ENCODE data around the gene TRPV4. TPM values are rescaled to one million over a fixed set of nuclear protein-coding genes. Genes with fewer than 3 reads are reported as not detected.

Gene TRPV4
- total RNA-seq, 1 donor = 0.43 TPM

GRCh38 chr12:109737126-109737525 is 96.1 kb downstream of the TRPV4 start:
- no peak overlapping the region for H3K4me3 ChIP-seq (ENCODE audit: low read depth, low read length)
- TF ChIP-seq, protein P1, sequence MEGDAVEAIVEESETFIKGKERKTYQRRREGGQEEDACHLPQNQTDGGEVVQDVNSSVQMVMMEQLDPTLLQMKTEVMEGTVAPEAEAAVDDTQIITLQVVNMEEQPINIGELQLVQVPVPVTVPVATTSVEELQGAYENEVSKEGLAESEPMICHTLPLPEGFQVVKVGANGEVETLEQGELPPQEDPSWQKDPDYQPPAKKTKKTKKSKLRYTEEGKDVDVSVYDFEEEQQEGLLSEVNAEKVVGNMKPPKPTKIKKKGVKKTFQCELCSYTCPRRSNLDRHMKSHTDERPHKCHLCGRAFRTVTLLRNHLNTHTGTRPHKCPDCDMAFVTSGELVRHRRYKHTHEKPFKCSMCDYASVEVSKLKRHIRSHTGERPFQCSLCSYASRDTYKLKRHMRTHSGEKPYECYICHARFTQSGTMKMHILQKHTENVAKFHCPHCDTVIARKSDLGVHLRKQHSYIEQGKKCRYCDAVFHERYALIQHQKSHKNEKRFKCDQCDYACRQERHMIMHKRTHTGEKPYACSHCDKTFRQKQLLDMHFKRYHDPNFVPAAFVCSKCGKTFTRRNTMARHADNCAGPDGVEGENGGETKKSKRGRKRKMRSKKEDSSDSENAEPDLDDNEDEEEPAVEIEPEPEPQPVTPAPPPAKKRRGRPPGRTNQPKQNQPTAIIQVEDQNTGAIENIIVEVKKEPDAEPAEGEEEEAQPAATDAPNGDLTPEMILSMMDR (IDR thresholded peaks at IDR 0.05; ENCODE audit: insufficient read depth, low read depth, low read length) = no peak
- DNase-seq (ENCODE audit: low read depth) = no peak

DNA sequence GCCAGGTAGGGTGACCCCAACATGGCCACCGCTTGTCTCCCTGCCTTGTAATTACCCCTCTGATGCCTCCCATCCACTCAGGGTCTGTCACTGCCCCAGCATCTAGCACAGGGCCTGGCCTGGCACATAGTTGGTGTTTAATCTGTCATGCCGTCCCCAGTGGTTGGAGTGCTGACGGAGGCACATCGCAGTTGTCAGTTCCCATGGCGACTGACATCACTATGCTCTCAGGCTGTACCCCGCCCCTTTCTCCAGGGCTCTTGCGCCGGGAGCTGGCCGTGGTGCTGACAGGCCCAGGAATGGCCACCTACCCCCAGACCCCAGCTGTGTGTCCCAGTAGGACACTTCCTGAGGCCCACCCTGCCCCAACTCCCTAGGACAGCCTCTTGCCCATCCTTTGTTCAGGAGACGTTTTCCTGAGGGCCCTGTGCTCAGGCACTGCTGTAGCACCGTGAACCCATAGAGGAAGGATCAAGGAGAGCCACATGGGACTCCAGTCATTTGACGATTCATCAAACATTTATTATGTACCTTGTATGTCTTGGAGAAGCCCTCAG is 96.6 kb downstream of the TRPV4 start:
- peak; percentile 35 for DNase-seq (ENCODE audit: low read depth)
- TF ChIP-seq, protein P1 (IDR thresholded peaks at IDR 0.05; ENCODE audit: insufficient read depth, low read depth, low read length) = no peak
- no peak overlapping the region for H3K4me3 ChIP-seq (ENCODE audit: low read depth, low read length)

DNA sequence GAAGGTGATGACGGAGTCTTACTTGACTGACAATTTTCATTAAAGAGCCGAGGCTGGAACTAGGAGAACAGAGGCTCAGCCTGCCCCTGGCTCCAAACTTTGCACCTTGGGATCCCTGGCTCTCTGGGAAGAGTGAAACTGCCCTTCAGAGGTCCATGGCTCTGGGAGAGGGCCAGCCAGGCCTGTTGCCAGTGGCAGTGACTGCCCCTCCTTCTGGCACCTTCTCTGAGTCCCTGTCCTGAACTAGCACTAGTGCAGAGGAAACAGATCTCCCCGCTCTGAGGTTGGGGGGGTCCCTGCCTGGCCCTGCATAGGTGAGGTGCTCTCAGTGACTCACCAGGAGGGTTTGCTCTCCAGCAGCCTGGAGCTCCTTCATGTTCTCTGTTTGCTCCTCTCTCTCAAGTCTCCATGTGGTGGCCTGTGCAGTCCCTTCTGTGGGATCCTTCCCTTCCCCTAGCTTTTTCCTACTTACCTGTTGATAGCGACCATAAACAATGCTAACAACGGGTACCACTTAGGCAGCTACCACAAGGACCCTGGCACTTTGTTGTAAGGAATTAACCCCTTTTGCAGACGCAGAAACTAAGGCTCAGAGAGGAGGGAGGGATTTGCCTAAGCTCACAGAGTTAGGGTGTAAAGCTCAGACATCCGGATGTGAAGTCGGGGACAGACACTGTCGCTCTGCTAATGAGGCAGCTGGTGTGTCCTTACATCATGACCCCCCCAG is 97.2 kb downstream of the TRPV4 start:
- H3K4me3 ChIP-seq (ENCODE audit: low read depth, low read length) = no peak overlapping the region
- no peak for DNase-seq (ENCODE audit: low read depth)
- TF ChIP-seq, protein P1 (IDR thresholded peaks at IDR 0.05; ENCODE audit: insufficient read depth, low read depth, low read length) = no peak

DNA sequence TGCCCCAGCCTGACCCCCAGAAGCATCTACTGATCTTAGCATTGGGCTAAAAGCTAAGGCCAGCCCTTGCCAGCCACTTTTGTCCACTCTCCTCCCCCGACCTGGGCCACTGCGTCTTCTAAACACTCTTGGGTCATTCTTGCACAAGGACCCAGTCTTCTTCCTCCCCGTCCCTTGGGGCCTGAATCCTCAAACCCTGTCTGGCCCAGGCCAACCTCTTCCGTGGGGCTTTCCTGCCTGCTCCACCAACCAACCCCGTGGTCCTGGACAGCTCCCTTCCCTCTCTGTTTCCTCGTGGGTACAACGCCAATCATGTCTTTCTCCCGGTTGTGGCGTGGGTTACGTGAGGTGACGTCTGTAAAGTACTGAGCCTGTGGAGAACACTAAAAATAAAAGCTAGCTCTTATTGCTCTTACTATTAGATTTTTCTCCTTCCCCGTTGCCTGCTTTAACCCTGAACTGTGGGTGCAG is 98.1 kb downstream of the TRPV4 start:
- no peak for DNase-seq (ENCODE audit: low read depth)
- TF ChIP-seq, protein P1 (IDR thresholded peaks at IDR 0.05; ENCODE audit: insufficient read depth, low read depth, low read length) = no peak
- H3K4me3 ChIP-seq (ENCODE audit: low read depth, low read length) = no peak overlapping the region

DNA sequence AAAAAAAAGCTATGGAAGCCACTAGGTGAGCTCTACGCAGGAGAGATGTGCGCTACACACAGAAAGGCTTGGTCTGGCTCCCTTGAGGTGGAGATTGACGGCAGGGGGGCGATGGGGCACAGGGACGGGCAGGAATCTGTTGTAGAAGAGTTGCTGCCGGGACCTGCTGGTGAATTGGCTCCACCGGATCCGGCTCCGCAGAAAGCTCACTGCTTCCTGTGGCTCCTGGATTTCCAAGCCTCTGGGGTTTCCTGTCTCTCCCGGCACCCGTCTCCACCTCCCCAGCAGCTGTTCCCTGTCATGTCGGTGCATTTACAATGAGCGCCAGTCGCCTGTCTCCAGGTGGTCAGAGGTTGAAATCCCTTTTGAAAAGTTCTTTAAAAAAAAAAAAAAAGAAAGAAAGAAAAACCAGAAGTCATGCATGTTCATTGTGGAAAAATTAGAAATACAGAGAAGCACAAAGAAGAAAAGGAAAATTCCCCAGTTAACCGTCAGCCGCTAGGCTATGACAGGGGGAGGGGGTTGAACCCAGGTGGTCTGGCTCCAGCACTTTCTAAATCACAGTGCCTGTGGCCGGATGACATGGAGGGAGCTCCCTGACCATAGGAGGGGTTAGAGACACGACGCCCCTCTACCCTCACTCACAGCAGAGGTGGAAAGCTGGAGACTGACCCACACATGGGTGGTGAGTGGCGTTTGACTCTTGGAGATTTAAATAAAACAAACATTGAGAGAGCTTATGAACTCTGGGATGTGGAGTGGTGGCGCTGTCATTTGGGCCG is 98.8 kb downstream of the TRPV4 start:
- TF ChIP-seq, protein P1 (IDR thresholded peaks at IDR 0.05; ENCODE audit: insufficient read depth, low read depth, low read length) = no peak
- H3K4me3 ChIP-seq (ENCODE audit: low read depth, low read length) = no peak overlapping the region
- no peak for DNase-seq (ENCODE audit: low read depth)

Small RNA genes lying within 50 kb of the gene (small RNA-seq; reads per million reads assigned to genes)
- gene MIR4497 (not detected), gene RN7SL441P (not detected)

Other genes with a start within 250 kb of the TRPV4 start
- 0.32 and 0.43 TPM in 2 replicates for gene FAM222A, start 119.6 kb downstream of the TRPV4 start, total RNA-seq
- gene GLTP, start 47.1 kb upstream of the TRPV4 start, total RNA-seq = 50.3 and 52.2 TPM in 2 replicates
- gene TCHP, start 66.9 kb upstream of the TRPV4 start, total RNA-seq = 9.0 and 9.1 TPM in 2 replicates
- gene GIT2, start 163.0 kb upstream of the TRPV4 start, total RNA-seq = 42.5 and 54.4 TPM in 2 replicates
- 144 and 195 TPM in 2 replicates for gene ANKRD13A, start 166.0 kb upstream of the TRPV4 start, total RNA-seq
- gene C12orf76, start 215.1 kb upstream of the TRPV4 start, total RNA-seq = 6.8 and 9.5 TPM in 2 replicates

Data from fibroblast of villous mesenchyme (primary cell).